Neural cell (in vitro differentiated cells): ENCODE data around the gene PIEZO1.

Experiments
- EP300 ChIP-seq: fragments of 450-650 bp; conservative IDR thresholded peaks from 2 replicates; pipeline ENCODE4 v1.6.1; 2014; ENCODE audit warnings: antibody characterized with exemption, mild to moderate bottlenecking, moderate library complexity; ENCODE audit not compliant: poor library complexity, severe bottlenecking
- EZH2 ChIP-seq: fragments of 200-600, 300-800 bp; shearing (Covaris generic), sonication (generic); IDR thresholded peaks from 2 replicates; pipeline ENCODE4 v1.6.1; 2014; ENCODE audit warnings: antibody characterized with exemption, low read length, borderline replicate concordance, mild to moderate bottlenecking; ENCODE audit not compliant: insufficient read depth, poor library complexity, severe bottlenecking
- MXI1 ChIP-seq: fragments of 450-650 bp; conservative IDR thresholded peaks from 2 replicates; pipeline ENCODE4 v1.6.1; 2014; ENCODE audit warnings: antibody characterized with exemption, mild to moderate bottlenecking; ENCODE audit not compliant: poor library complexity, severe bottlenecking
- POLR2AphosphoS5 ChIP-seq: IDR thresholded peaks from 2 replicates; pipeline ENCODE4 v1.6.1; 2012
- RAD21 ChIP-seq: fragments of 450-650 bp; conservative IDR thresholded peaks from 2 replicates; pipeline ENCODE4 v1.6.1; 2014; ENCODE audit warnings: antibody characterized with exemption, mild to moderate bottlenecking, moderate library complexity
- SMC3 ChIP-seq: fragments of 450-650 bp; conservative IDR thresholded peaks from 2 replicates; pipeline ENCODE4 v1.6.1; 2014; ENCODE audit warnings: antibody characterized with exemption, mild to moderate bottlenecking, moderate library complexity; ENCODE audit not compliant: poor library complexity
- TAF1 ChIP-seq: IDR thresholded peaks from 2 replicates; pipeline ENCODE4 v1.6.1; 2012; ENCODE audit warnings: low read depth
- TF ChIP-seq, protein P1 (sequence below): fragments of 450-650 bp; IDR thresholded peaks from 2 replicates; pipeline ENCODE4 v1.5.1; 2014; ENCODE audit warnings: antibody characterized with exemption, mild to moderate bottlenecking, moderate library complexity; ENCODE audit not compliant: poor library complexity, severe bottlenecking
- TF ChIP-seq, protein P2 (sequence below): IDR thresholded peaks from 2 replicates; pipeline ENCODE4 v1.6.1; 2012; ENCODE audit warnings: borderline replicate concordance

DNA sequence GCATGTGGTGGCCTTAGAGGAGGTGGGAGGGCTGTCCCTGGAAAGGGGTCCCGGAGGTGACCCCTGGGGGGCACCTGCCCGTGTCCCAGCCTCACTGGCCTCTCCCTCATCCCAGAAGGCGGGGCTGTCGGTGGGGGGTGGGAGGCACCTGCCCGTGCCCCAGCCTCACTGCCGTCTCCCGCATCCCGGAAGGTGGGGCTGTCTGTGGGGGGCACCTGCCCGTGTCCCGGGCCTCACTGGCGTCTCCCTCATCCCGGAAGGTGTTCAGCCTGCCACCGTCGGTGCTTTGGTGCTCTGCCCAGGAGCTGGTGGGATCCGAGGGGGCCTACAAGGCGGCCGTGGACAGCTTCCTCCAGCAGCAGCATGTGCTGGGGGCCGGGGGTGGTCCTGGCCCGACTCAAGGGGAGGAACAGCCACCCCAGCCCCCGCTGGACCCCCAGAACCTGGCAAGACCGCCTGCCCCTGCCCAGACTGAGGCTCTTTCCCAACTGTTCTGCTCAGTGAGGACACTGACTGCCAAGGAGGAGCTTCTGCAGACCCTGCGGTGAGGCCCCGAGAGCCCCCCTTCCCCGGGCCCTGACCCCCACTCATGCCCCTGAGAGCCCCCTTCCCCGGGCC, 72.5 kb downstream of the PIEZO1 start:
- TF ChIP-seq EP300 = no peak
- TF ChIP-seq, protein P1, sequence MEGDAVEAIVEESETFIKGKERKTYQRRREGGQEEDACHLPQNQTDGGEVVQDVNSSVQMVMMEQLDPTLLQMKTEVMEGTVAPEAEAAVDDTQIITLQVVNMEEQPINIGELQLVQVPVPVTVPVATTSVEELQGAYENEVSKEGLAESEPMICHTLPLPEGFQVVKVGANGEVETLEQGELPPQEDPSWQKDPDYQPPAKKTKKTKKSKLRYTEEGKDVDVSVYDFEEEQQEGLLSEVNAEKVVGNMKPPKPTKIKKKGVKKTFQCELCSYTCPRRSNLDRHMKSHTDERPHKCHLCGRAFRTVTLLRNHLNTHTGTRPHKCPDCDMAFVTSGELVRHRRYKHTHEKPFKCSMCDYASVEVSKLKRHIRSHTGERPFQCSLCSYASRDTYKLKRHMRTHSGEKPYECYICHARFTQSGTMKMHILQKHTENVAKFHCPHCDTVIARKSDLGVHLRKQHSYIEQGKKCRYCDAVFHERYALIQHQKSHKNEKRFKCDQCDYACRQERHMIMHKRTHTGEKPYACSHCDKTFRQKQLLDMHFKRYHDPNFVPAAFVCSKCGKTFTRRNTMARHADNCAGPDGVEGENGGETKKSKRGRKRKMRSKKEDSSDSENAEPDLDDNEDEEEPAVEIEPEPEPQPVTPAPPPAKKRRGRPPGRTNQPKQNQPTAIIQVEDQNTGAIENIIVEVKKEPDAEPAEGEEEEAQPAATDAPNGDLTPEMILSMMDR = no peak
- TF ChIP-seq, protein P2, sequence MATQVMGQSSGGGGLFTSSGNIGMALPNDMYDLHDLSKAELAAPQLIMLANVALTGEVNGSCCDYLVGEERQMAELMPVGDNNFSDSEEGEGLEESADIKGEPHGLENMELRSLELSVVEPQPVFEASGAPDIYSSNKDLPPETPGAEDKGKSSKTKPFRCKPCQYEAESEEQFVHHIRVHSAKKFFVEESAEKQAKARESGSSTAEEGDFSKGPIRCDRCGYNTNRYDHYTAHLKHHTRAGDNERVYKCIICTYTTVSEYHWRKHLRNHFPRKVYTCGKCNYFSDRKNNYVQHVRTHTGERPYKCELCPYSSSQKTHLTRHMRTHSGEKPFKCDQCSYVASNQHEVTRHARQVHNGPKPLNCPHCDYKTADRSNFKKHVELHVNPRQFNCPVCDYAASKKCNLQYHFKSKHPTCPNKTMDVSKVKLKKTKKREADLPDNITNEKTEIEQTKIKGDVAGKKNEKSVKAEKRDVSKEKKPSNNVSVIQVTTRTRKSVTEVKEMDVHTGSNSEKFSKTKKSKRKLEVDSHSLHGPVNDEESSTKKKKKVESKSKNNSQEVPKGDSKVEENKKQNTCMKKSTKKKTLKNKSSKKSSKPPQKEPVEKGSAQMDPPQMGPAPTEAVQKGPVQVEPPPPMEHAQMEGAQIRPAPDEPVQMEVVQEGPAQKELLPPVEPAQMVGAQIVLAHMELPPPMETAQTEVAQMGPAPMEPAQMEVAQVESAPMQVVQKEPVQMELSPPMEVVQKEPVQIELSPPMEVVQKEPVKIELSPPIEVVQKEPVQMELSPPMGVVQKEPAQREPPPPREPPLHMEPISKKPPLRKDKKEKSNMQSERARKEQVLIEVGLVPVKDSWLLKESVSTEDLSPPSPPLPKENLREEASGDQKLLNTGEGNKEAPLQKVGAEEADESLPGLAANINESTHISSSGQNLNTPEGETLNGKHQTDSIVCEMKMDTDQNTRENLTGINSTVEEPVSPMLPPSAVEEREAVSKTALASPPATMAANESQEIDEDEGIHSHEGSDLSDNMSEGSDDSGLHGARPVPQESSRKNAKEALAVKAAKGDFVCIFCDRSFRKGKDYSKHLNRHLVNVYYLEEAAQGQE = no peak
- no peak for TF ChIP-seq POLR2AphosphoS5
- no peak for TF ChIP-seq TAF1
- TF ChIP-seq EZH2 = no peak
- no peak for TF ChIP-seq SMC3
- no peak for TF ChIP-seq RAD21
- no peak for TF ChIP-seq MXI1
